22Rv1 (cell line): ENCODE measurements around the gene CRYGC.

Experiments
- ZFX ChIP-seq: fragments of 450-650 bp; IDR thresholded peaks from 2 replicates; pipeline ENCODE4 v1.6.1; 2017; ENCODE audit warnings: antibody characterized with exemption, borderline replicate concordance
- TF ChIP-seq, protein P1 (sequence below): fragments of 450-650 bp; IDR thresholded peaks from 2 replicates; pipeline ENCODE4 v1.5.1; 2017; ENCODE audit warnings: mild to moderate bottlenecking

DNA sequence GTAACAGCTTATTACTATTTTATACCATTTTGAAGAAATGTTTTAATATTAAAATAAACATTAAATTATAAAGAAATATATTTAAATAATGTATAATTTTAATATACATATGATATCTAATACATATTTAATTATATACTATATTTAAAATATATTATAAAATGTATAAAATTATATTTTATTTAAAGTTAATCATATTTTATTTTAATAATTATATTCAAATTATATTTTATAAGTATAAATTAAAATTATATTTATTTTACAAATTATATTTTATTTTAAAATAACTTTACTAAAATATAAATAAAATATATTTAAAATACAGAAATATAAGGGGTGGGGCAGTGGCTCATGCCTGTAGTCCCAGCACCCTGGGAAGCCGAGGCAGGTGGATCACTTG, 7.4 kb downstream of the CRYGC start:
- TF ChIP-seq, protein P1, sequence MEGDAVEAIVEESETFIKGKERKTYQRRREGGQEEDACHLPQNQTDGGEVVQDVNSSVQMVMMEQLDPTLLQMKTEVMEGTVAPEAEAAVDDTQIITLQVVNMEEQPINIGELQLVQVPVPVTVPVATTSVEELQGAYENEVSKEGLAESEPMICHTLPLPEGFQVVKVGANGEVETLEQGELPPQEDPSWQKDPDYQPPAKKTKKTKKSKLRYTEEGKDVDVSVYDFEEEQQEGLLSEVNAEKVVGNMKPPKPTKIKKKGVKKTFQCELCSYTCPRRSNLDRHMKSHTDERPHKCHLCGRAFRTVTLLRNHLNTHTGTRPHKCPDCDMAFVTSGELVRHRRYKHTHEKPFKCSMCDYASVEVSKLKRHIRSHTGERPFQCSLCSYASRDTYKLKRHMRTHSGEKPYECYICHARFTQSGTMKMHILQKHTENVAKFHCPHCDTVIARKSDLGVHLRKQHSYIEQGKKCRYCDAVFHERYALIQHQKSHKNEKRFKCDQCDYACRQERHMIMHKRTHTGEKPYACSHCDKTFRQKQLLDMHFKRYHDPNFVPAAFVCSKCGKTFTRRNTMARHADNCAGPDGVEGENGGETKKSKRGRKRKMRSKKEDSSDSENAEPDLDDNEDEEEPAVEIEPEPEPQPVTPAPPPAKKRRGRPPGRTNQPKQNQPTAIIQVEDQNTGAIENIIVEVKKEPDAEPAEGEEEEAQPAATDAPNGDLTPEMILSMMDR, result no peak
- no peak for TF ChIP-seq ZFX
